HUDEP-2 (cell line): ENCODE results near the gene USP4.
A peak's percentile ranks its signal among the peaks of the same experiment; 100 is the strongest.
"Not testable (repeated sequence)": the region's sequence is repeated elsewhere in the genome, so short reads cannot be mapped to it uniquely, and the experiment has no call there.

Experiments used
- DNase-seq, 76 experiments: peaks; one replicate each; lab custom pipeline; 2025; ENCODE audit not compliant: unreplicated experiment in 76 of 76; lab: John Stamatoyannopoulos, UW

The USP4 gene

GRCh38 chr3:49339941-49340800 lies at the start of gene USP4:
Gene USP4 (minus strand): TSS chr3:49340053. CDS start chr3:49340024, 29 bp downstream.
- DNase-seq: peak; percentile 61 to 94 (median 86)

DNA sequence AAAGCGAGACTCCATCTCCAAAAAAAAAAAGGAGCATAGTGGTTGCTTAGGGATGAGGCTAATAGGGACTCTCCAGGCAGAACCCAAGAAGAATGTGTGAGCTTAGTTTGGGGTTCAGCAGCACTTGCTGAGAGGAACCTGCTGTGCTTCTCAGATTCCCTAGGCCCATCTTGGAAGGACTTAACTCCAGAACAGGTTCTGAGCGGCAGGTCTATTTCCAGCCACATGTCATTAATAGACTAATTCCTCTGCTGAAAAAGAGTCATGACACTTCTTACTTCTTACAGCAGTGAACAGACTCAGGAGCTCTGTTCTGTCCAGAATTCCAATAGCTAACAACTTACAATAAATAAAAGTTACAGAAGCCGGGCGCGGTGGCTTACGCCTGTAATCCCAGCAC lies 49.4 kb upstream of the USP4 start:
- no peak for DNase-seq

DNA sequence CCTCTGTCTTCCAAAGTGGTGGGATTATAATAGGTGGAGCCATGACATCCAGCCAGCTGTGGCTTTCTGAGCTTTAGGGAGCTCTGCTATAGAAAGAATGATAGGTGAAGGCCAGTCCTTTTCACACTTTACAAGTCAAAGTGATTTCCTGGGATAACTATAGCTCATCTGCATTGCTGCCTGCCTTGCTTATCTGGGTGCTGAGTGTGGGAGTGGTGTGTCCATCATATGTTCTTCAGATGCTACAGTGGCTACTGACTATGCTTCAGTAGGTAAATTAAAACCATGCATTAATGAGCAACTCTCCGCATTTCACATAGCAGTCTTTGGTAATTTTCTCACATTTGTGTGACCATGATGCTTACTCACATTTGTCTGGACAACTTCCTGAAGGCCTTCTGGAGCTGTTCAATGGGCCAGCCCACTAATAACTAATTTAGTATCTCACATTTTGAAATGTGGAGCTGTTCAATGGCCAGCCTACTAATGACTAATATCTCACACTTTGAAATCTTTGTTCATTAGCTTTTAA lies 48.5 kb upstream of the USP4 start:
- peak in 1 of 76 experiments; percentile 3 for DNase-seq

GRCh38 chr3:49387721-49388120 lies 47.9 kb upstream of the USP4 start:
- no peak for DNase-seq

DNA sequence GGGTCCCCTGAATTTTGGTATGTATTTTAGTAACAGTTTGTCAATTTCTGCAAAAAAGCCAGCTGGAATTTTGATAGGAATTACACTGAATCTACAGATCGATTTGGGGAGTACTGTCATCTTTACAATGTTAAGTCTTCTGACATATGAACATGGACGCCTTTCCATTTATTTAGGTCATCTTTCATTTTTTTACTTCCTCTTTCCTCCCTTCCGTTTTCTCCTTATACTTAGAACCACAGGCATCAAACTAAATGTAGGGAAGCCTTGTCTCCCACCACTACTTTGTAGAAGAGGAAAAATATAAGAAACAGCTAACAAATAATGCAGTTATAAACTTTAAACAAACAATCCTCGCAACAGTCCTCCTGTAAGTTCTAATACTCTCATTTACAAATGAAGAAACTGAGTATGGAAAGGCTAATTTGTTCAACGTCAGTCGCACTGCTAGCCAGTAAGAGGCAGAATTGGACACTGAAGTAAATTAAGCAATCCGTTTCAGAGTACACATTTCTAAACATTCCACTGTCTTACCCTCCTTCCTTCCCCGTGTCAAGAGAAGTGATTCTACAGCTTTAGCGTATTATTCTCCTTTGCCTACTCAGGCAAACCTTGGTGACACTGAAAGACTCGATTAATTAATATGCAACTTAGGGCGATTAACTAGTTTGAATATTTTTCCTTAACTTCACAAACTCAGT lies 46.4 kb upstream of the USP4 start:
- DNase-seq: no peak

DNA sequence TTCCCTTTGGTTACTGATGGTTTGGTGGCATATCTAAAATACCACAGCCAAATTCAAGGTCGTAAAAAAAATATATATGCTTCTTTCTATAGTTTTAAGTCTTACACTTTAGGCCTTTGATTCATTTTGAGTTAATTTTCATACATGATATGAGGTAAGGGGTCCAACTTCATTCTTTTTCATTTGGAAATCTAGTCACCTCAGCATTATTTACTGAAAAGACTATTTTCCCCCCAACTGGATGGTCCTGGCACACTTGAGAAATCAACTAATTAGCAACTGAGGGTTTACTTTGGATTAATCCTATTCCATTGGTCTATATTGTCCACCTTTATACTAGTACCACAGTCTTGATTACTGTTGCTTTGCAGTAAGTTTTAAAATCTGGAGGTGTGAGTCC lies 45.8 kb upstream of the USP4 start:
- DNase-seq: no peak

- DNase-seq: no peak
Measured at GRCh38 chr3:49383387-49383786, 43.5 kb upstream of the USP4 start.

- DNase-seq: peak in 1 of 76 experiments; percentile 6
Measured at GRCh38 chr3:49378249-49378895, 38.5 kb upstream of the USP4 start.

DNA sequence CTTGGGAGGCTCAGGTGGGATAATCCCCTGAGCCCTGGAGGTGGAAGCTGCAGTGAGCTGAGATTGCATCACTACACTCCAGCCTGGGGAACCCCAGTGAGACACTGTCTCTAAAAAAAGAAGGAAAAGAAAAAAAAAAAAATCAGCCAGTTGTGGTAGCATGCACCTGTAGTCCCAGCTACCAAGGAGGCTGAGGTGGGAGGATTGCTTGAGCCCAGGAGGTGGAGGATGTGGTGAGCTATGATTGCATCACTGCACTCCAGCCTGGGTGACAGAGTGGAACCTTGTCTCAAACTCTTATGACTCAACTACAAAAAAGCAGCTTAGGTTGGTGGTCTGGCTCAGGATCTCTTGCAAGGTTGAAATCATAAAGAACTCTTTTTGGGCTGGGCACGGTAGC lies 37.6 kb upstream of the USP4 start:
- DNase-seq: no peak

DNA sequence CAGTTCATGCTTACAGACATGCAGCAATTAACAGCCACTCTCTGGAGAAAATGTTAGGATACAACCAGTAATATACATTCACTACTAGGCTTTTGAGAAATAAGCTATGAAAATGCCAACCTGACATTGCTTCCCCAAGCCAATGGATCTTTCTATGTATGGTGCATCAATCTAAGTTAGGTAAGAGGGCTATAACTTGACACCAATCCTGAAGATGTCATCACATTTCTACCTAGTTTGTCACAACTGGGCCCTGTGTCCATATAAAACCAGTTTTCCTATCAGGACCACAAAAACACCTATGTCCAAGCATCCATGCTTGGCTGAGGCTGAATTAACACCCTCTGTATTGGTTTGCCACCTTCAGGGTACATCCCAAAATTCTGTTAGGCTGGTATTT lies 32.1 kb upstream of the USP4 start:
- DNase-seq: no peak

DNA sequence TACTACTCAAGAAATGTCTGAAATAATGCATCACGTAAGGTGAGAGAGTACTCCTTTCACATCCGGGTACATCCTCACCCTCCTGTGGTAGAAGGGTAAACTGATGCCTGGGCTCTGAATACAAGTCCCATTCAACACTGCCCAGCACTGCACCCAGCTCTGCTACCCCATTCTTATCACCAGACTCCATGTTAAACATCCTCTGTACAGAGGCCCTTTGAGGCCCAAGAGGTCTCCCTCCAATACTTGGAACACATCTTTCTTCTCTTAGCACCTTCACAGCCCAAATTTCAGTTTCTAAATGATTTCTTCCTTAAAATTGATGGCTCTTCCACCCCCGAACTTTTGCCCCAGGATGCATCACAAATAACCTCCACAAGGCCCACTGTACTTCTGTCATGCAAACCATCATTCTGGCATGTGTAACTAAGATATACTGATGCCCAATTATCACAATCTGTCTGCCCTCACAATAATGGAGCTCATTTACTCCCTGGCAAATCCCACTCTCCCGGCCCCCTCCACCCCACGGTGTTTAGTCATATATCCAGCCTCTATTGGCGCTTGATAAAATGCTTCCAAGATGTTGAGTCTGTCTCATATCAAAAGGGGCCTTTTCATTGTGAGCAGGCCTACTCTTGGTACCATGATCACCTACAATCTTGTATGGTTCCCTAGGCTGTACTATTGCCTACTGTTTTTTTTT lies 30.9 kb upstream of the USP4 start:
- DNase-seq: no peak

DNA sequence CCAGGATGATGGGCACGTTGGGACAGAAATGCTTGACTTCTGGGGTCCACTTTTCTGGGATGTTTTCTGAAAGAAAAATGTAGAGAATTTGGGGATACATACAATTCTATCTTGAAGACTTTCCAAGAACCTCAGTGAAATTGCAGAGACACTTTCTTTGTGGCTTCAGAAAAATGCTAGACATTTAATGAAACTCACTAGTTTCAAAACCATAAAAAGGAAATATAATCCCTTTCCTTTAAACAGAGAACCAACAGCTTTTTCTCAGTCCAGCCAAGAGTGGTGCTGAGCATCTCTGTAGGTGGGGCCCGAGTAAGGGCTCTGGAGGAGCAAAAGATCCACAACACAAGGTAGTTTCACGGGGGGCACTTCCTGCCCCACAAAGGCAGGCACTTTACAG lies 22.7 kb upstream of the USP4 start:
- DNase-seq: no peak

- peak in 13 of 76 experiments; percentile 2 to 46 (median 15) for DNase-seq
Measured at GRCh38 chr3:49359623-49360022, 19.8 kb upstream of the USP4 start.

- DNase-seq: peak in 8 of 76 experiments; percentile 23 to 51 (median 42)
Measured at GRCh38 chr3:49358884-49359225, 19.0 kb upstream of the USP4 start.

GRCh38 chr3:49358217-49358883 lies 18.5 kb upstream of the USP4 start, which contains the start of gene GPX1:
Gene GPX1 (minus strand): TSS chr3:49358353. CDS start chr3:49358278, 75 bp downstream.
- peak in 73 of 76 experiments; percentile 43 to 92 (median 78) for DNase-seq

GRCh38 chr3:49357443-49358216 lies 17.8 kb upstream of the USP4 start:
- peak in 10 of 76 experiments; percentile 1 to 36 (median 20) for DNase-seq

DNA sequence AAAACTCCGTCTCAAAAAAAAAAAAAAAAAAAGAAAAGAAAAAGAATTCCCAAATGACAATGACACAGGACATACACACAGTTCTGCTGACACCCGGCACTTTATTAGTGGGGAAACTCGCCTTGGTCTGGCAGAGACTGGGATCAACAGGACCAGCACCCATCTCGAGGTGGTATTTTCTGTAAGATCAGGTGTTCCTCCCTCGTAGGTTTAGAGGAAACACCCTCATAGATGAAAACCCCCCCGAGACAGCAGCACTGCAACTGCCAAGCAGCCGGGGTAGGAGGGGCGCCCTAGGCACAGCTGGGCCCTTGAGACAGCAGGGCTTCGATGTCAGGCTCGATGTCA lies 17.2 kb upstream of the USP4 start:
- DNase-seq: not testable (repeated sequence)

- DNase-seq: no peak
Measured at GRCh38 chr3:49352890-49353421, 13.1 kb upstream of the USP4 start.

- DNase-seq: no peak
Measured at GRCh38 chr3:49352281-49352680, 12.4 kb upstream of the USP4 start.
